HG02588 (cell line): ENCODE measurements around the gene CACNB4.
A peak's percentile ranks its signal among the peaks of the same experiment; 100 is the strongest.

Experiments
- ATAC-seq: cut with Tn5 transposase; IDR thresholded peaks from one replicate; pipeline ENCODE4 v1.9.1; 2021; ENCODE audit warnings: mild to moderate bottlenecking, moderate library complexity; ENCODE audit not compliant: unreplicated experiment

CACNB4 gene

DNA sequence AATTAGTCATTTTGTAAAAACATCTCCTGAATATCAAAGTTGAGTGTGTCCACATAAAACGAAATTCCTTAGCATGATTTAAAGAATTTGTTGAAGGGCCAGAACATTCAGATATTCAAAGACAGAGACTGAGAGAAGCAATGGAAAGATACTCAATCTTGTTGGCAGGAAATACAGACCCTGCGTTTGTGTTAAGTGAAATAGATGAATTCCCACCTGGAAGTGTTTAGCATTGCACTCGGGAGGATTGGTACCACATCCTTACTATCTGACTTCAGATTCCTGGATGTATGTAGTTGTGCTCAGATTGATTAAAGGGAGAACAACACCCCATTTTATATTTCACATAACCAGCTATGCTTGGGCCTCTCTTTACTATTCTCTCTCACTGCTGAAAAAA lies 260.9 kb downstream of the CACNB4 start:
- no peak for ATAC-seq

GRCh38 chr2:151833984-151834383 lies 264.9 kb downstream of the CACNB4 start:
- no peak for ATAC-seq

DNA sequence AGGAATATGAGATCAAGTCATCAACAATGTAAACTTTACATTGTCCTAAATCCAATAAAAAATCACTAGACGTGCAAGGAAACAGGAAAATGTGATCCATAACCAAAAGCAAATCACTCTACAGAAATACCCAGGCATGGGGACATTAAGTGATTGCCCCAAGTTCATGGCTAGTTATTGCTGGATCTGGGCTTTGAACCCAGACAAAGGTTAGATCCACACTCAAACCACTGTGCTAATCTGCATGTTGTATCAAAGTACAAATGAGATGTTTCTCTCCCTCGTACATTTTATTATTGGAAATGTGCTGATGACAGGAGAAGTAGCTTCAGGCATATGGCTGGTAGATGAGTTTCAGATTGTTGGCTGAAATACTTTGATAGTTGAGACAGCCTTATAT lies 267.9 kb downstream of the CACNB4 start:
- ATAC-seq, result no peak

DNA sequence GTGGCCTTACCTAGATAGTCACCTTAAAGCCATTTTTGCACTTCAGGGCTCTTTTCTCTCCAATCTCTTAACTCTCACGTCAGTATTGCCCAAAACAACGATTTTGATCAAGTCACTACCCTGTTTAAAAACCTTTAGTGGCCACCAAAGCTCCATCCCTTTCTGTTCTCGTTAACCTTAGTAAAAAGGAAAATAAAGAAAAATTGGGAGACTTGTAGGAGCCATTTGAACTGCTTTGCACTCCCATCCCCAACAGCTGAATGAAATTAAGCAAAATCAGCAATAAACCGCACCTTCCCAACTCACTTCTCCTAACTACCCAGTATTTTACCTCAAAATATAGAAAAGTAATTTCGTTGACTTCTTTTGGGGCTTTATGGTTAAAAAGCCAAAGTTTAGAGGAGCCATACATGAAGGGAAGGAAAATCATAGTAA lies 269.9 kb downstream of the CACNB4 start:
- no peak for ATAC-seq

GRCh38 chr2:151828143-151828889 lies 270.5 kb downstream of the CACNB4 start, which contains the start of gene ARL5A:
ARL5A (minus strand) TSS chr2:151828421; CDS start chr2:151828176, 245 bp downstream.
- peak; percentile 95 for ATAC-seq

- ATAC-seq, result peak; percentile 17
Measured at GRCh38 chr2:151827564-151828142, 271.2 kb downstream of the CACNB4 start.

- ATAC-seq, result no peak
Measured at GRCh38 chr2:151826737-151827157, 272.1 kb downstream of the CACNB4 start.

- ATAC-seq, result no peak
Measured at GRCh38 chr2:151824886-151825285, 274.0 kb downstream of the CACNB4 start.

- ATAC-seq, result no peak
Measured at GRCh38 chr2:151823651-151824050, 275.2 kb downstream of the CACNB4 start.

DNA sequence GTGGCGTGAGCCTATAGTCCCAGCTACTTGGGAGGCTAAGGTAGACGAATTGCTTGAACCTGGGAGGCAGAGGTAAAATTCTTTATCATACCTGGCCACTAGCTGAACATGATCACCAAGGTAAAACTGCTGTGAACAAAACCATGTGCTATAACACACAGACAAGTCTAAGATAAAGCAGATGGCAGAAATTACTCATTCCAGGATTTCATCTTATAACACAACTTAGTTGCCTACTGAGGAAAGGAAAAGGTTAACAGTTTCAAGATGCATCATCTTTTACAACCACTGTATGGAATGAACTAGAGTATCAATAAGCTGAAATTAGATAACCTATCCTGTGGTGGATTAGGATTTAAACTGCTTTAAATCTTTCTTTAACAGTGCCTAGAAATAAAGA lies 278.9 kb downstream of the CACNB4 start:
- peak; percentile 80 for ATAC-seq

DNA sequence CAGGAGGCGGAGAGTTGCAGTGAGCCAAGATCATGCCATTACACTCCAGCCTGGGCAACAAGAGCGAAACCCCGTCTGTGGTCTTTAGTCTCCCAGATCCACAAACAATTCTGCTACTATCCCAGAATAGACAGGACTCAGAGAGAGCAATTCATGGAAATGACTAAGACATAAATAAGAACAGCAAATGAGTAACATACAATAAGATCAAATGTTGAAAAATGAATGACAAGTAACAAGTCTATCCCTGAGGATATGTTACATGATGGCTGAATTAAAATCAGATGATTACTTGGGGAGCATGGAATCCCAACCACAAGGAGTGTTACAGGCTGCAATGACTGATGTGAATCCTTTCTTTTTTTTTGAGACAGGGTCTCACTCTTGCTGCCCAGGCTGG lies 280.9 kb downstream of the CACNB4 start:
- ATAC-seq, result no peak

DNA sequence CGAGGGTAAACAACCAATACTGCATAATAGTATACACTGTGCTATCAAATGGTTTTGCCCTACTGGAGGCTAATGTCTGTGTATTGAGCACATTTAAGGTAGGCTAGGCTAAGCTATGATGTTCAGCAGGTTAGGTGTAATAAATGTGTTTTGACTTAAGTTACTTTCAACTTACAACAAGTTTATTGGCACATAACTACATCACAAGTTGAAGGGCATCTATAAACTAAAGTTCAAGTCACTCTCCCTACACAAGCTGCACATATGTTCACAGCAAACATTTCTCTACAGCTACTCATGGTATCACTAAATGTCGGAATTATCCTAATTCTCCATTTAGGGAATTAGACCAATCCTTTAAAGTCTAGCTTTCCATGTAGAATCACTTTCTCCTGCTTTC lies 282.0 kb downstream of the CACNB4 start:
- ATAC-seq, result no peak

GRCh38 chr2:151815821-151816489 lies 282.9 kb downstream of the CACNB4 start:
- no peak for ATAC-seq

- ATAC-seq, result no peak
Measured at GRCh38 chr2:151810489-151810888, 288.4 kb downstream of the CACNB4 start.

GRCh38 chr2:151809073-151809383 lies 289.8 kb downstream of the CACNB4 start:
- no peak for ATAC-seq

DNA sequence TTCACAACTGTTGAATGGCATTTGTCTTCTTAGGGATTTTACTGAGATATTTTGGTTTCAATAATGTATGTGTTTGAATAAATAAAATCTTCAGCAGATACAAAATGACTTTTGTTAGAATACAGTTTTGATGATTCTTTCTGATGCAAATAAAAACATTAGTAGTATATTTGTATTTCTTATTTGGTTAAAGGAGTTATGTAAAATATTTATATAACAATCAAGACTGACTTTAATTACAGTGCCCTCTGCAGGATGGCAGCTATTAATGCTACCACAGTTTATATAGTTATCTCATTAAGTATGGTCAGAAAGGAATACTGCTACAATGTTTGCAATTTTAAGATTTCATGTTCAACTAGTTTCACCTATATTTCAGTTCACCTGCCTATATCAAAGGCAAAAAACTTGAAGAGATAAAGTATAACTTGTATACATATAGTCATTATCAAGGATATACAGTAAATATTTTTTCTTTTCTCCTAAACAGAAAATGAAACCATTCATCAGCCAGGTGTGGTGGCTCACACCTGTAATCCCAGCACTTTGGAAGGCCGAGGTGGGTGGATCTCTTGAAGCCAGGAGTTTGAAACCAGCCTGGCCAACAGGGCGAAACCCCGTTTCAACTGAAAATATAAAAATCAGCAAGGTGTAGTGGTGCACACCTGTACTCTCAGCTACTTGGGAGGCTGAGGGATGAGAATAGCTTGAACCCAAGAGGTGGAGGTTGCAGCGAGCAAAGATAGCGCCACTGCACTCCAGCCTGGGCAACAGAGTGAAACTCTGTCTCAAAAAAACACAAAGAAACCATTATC lies 290.4 kb downstream of the CACNB4 start:
- ATAC-seq, result no peak

DNA sequence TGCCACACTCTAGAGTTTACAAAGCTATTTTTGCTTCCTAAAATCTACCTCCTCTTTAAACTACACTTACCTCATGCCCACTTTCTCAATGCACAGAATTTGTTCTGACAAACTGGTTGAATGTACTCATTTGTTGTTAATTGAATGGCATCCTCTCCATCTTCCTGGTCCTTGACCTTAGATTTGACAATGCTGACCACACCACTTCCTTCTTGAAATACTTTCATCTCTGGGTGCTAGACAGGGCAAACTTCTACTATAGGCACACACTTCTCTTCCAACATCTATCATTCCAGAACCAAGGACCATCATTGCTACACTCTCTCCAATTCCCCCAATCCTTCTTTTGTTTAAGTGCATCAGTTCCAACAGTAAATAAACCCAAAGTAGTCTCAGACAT lies 292.9 kb downstream of the CACNB4 start:
- no peak for ATAC-seq

DNA sequence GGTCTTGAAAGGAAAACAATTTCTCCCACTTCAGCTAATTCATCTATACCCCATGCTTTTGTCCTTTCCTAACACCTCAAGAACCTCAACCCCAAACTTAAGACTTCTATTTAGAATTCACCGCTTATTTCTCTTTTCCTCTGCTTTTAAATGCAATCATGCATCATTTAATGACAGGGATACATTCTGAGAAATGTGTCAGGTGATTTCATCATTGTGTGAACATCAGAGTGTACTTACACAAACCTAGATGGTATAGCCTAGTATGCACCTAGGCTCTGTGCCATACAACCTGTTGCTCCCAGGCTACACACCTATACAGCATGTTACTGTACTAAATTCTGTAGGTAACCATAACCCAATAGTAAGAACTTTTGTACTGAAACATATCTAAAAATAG lies 293.5 kb downstream of the CACNB4 start:
- ATAC-seq, result no peak

DNA sequence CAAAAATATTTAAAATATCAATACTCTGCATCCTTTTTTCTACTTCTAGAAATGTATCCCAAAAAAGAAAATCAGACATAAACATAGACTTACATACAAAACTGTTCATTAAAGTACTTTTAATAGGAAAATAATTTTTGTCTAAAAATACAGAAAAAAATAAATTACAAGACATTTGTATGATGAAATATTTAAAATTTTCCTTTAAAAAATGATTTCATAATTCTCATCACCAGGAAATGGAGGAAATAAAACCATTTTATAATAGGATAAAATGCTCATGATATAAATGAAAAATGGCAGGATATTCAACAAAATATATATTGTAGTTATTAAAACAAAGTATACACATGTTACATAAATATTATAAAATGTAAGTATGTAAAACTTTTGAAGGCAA lies 295.0 kb downstream of the CACNB4 start:
- ATAC-seq, result no peak

DNA sequence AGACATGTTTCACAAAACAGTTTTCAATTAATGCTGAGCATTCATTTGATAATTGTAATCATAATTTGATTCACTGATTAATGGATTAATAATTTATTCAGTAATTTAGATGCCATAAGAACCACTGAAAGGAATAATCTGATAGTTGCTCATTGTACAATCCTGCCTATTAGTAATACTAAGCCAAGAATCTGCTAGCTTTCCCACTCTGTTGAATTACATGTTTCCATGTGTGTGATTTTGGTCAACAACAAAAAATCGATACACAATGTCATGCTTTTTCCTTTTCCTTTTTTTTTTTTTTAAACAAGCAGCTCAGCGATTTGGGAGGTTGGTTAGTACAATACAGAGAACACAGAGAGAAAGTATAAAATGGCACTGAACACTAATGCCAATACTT lies 296.5 kb downstream of the CACNB4 start:
- ATAC-seq, result no peak

- no peak for ATAC-seq
Measured at GRCh38 chr2:151799886-151800292, 299.0 kb downstream of the CACNB4 start.
